Astrocyte of the spinal cord (primary cell): ENCODE results near the gene GRM4.

ENCODE experiments used
- DNase-seq: peaks from one replicate; pipeline ENCODE4 v3.0.0; 2011; ENCODE audit warnings: low read depth, low spot score
- H3K4me3 ChIP-seq: 2 replicates; pipeline ENCODE4 v1.5.1; 2011; ENCODE audit warnings: low read depth, mild to moderate bottlenecking, low read length, moderate library complexity
- CTCF ChIP-seq: IDR thresholded peaks from 2 replicates; pipeline ENCODE4 v1.5.1; 2012; ENCODE audit warnings: low read depth, mild to moderate bottlenecking, low read length, inconsistent platforms
- in situ Hi-C: cut with HindIII; loops from 2 replicates; pipeline ENCODE4 v1.10.0; 2017; ENCODE audit warnings: low sequenced_read_pairs

The GRM4 gene

GRCh38 chr6:34151321-34152041 lies 5.6 kb upstream of the GRM4 start:
- no peak overlapping the region for H3K4me3 ChIP-seq
- no peak for DNase-seq
- TF ChIP-seq CTCF: no peak
- in situ Hi-C loops: no loop called here

- no peak for DNase-seq
- H3K4me3 ChIP-seq: no peak overlapping the region
- in situ Hi-C loops: no loop called here
Measured at GRCh38 chr6:34150766-34151165, 4.9 kb upstream of the GRM4 start.

GRCh38 chr6:34149831-34150400 lies 4.0 kb upstream of the GRM4 start:
- in situ Hi-C loops: no loop called here
- DNase-seq: no peak

More at GRCh38 chr6:34150766-34151165, 4.9 kb upstream of the GRM4 start:
- TF ChIP-seq CTCF: no peak

GRCh38 chr6:34149452-34149810 lies 3.5 kb upstream of the GRM4 start:
- no peak overlapping the region for H3K4me3 ChIP-seq
- DNase-seq: no peak
- in situ Hi-C loops: no loop called here
- TF ChIP-seq CTCF: no peak

More at GRCh38 chr6:34149831-34150400, 4.0 kb upstream of the GRM4 start:
- TF ChIP-seq CTCF: no peak
- H3K4me3 ChIP-seq: no peak overlapping the region

- DNase-seq: no peak
- in situ Hi-C loops: no loop called here
- no peak for TF ChIP-seq CTCF
- H3K4me3 ChIP-seq: no peak overlapping the region
Measured at GRCh38 chr6:34148631-34149451, 3.0 kb upstream of the GRM4 start.

- DNase-seq: no peak
- in situ Hi-C loops: no loop called here
- no peak overlapping the region for H3K4me3 ChIP-seq
- no peak for TF ChIP-seq CTCF
Measured at GRCh38 chr6:34147906-34148630, 2.2 kb upstream of the GRM4 start.
